Peyer's patch (tissue), 4 donors: ENCODE results near the gene AFG1L. TPM values are rescaled to one million over a fixed set of nuclear protein-coding genes. Genes with fewer than 3 reads are reported as not detected.

Experiments used
- DNase-seq, 3 donors: peaks; one replicate each; pipeline ENCODE4 v3.0.0-alpha.2; 2017 to 2019
- H3K27ac ChIP-seq, 4 donors: fragments of 200-600 bp; sonication (generic); one replicate each; pipeline ENCODE4 v1.5.1; 2016 to 2019
- H3K27me3 ChIP-seq, 2 donors: fragments of 200-600 bp; sonication (generic); one replicate each; pipeline ENCODE4 v1.5.1; 2019
- H3K36me3 ChIP-seq, 3 donors: fragments of 200-600 bp; sonication (generic); one replicate each; pipeline ENCODE4 v1.5.1; 2016 to 2019
- H3K4me1 ChIP-seq, 4 donors: fragments of 200-600 bp; sonication (generic); one replicate each; pipeline ENCODE4 v1.5.1; 2016 to 2019
- H3K4me3 ChIP-seq, 4 donors: fragments of 200-600 bp; sonication (generic); 1 replicate in 3 of 4; 2 replicates in 1 of 4; pipeline ENCODE4 v1.5.1; 2016 to 2019; ENCODE audit warnings: mild to moderate bottlenecking in 1 of 4
- H3K9me3 ChIP-seq, 4 donors: fragments of 200-600 bp; sonication (generic); one replicate each; pipeline ENCODE4 v1.5.1; 2016 to 2019; ENCODE audit warnings: mild to moderate bottlenecking in 1 of 4
- POLR2A ChIP-seq, 2 donors: fragments of 450-650 bp; IDR thresholded peaks; one replicate each; pipeline ENCODE4 v1.5.1; 2017; ENCODE audit warnings: antibody characterized with exemption in 2 of 2, mild to moderate bottlenecking in 2 of 2, moderate library complexity in 2 of 2
- total RNA-seq, 4 donors: library from RNA; depleted of rRNA; stranded (reverse); fragments of >200 nt; gene quantifications; one replicate each; pipeline ENCODE4 v1.1.0, GENCODE V29; 2016
- TF ChIP-seq, protein P1 (sequence below), 6 experiments: fragments of 450-650 bp in 4 of 6; fragments of 200-600 bp in 2 of 6; sonication (generic) in 1 of 6; IDR thresholded peaks; one replicate each; pipeline ENCODE4 v1.5.1; 2017 to 2019; ENCODE audit warnings: antibody characterized with exemption in 6 of 6, mild to moderate bottlenecking in 3 of 6, moderate library complexity in 1 of 6

AFG1L gene
- total RNA-seq, 4 donors from 2014 or later: 6.0 to 15.1 (median 8.1) TPM

DNA sequence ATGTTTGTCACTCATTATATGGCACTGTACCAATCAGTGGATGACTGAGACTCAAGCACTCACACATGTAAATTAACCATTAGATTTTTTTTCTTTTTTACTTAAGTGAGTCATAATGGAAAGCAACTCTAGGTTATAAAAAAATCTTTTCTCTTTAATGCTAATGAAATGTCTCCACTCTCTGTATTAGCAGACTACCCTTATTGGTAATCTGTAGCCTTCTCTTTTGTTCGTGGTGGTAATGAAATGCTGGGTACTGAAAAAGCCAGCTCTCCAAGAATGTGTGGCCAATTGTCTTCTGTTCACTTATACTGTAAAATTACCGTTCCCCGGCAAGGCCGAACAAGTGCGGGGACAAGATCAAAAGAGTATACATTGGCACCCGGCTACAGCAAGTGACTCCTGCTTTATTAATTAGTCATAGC, 69.0 kb downstream of the AFG1L start:
- Histone ChIP-seq H3K4me3 (no peak overlapping the region), H3K9me3 (no peaks in the 10 kb centered on the region), H3K4me1 (no peaks in the 10 kb centered on the region), H3K27ac (no peak overlapping the region), H3K27me3 (no peaks in the 10 kb centered on the region), H3K36me3 (no peaks in the 10 kb centered on the region)
- no peak for TF ChIP-seq POLR2A (IDR thresholded peaks at IDR 0.05)
- TF ChIP-seq, protein P1, sequence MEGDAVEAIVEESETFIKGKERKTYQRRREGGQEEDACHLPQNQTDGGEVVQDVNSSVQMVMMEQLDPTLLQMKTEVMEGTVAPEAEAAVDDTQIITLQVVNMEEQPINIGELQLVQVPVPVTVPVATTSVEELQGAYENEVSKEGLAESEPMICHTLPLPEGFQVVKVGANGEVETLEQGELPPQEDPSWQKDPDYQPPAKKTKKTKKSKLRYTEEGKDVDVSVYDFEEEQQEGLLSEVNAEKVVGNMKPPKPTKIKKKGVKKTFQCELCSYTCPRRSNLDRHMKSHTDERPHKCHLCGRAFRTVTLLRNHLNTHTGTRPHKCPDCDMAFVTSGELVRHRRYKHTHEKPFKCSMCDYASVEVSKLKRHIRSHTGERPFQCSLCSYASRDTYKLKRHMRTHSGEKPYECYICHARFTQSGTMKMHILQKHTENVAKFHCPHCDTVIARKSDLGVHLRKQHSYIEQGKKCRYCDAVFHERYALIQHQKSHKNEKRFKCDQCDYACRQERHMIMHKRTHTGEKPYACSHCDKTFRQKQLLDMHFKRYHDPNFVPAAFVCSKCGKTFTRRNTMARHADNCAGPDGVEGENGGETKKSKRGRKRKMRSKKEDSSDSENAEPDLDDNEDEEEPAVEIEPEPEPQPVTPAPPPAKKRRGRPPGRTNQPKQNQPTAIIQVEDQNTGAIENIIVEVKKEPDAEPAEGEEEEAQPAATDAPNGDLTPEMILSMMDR (IDR thresholded peaks at IDR 0.05): no peak
- DNase-seq: no peak

DNA sequence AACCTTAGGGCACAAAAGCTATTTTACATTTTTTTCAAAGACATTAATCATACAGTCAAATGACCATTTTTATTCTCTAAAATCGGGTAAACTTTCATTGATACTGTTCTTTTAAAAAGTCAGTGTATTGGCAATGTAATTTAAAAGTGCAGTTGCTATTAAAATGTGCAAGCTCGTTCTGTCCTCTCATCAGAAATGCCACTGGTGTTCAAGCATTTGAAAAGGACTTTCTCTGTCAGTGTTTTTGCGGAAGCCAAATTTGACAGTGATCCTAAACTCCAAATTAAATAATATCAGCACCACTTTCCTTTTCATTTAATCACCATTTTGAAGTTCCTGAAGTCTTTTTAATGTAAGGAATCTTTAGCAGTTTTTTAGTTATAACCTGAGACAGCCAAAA, 69.6 kb downstream of the AFG1L start:
- Histone ChIP-seq H3K4me3 (no peak overlapping the region), H3K9me3 (no peaks in the 10 kb centered on the region), H3K27me3 (no peaks in the 10 kb centered on the region), H3K27ac (no peak overlapping the region), H3K36me3 (no peaks in the 10 kb centered on the region), H3K4me1 (no peaks in the 10 kb centered on the region)
- no peak for DNase-seq
- TF ChIP-seq, protein P1 (IDR thresholded peaks at IDR 0.05): no peak
- TF ChIP-seq POLR2A (IDR thresholded peaks at IDR 0.05): no peak

DNA sequence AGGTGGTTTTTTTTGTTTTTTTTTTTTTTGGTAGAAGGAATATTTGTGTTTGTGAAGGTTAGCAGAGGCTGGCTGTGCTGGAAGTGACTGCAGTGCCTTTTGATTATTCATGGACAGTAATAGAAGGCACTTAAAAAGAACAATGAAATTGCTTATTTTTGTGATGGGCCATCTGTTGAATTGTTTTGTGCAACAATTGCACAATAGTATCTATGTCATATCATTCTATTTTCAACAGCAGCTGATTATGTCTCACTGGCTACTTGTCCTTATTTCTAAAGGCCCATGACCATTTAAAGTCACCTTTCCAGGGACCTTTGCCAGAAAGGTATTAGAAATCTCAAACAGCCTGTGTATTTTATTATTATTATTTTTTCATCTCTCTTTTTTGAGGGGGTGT, 70.6 kb downstream of the AFG1L start:
- H3K9me3 ChIP-seq: no peaks in the 10 kb centered on the region
- H3K4me1 ChIP-seq: no peaks in the 10 kb centered on the region
- no peak for TF ChIP-seq POLR2A (IDR thresholded peaks at IDR 0.05)
- TF ChIP-seq, protein P1 (IDR thresholded peaks at IDR 0.05): no peak
- H3K27ac ChIP-seq: no peak overlapping the region
- H3K4me3 ChIP-seq: no peak overlapping the region
- H3K27me3 ChIP-seq: no peaks in the 10 kb centered on the region
- no peaks in the 10 kb centered on the region for H3K36me3 ChIP-seq
- DNase-seq: no peak

DNA sequence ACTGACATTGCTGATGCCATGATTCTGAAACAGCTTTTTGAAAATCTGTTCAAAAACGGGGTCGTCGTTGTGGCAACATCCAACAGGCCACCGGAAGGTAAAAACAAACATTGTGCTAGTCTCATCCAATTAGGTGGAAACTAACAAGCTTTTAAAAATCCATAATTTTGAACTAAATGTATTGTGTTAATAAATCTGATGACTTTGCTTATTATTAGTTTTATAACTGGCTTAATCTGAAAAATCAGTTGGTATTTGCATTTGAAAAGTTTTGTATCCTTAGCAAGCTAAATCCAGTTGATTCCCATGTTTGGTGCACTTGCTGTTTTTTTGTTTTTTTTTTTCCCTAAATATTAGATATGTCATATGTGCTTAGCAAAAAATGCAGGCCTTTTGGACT, 71.4 kb downstream of the AFG1L start:
- Histone ChIP-seq H3K27ac (no peak overlapping the region), H3K36me3 (no peaks in the 10 kb centered on the region), H3K4me1 (no peaks in the 10 kb centered on the region), H3K9me3 (no peaks in the 10 kb centered on the region), H3K27me3 (no peaks in the 10 kb centered on the region), H3K4me3 (no peak overlapping the region)
- no peak for DNase-seq
- TF ChIP-seq POLR2A (IDR thresholded peaks at IDR 0.05): no peak
- TF ChIP-seq, protein P1 (IDR thresholded peaks at IDR 0.05): no peak

DNA sequence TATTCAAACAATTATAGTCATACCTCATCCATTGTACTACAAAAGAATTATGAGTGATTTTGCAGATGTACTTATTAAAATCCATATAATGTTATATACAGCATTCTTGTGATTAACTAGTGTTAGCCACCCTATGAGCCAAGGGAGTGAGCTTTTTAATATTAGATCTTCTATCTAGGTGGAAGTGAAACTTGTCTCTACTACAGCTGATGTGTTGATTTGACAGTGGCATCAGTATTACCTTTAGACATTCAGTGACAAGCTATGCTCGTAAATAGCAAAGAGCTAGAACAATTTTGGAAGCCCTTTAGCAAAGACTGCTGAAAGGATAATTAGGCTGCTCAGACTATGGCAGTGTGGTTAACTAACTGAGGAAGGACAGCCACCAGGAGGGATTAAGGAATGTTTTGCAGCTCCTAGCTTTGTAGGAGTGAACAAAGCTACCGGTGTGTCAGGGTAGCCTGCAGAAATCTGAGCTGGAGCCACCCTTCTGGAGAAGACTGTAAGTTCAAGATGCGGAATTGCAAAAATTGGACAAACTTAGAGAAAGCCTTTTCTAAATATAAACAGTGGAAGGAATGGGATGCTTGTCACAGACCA, 73.7 kb downstream of the AFG1L start:
- TF ChIP-seq POLR2A (IDR thresholded peaks at IDR 0.05): no peak
- TF ChIP-seq, protein P1 (IDR thresholded peaks at IDR 0.05): no peak
- Histone ChIP-seq H3K4me3 (no peak overlapping the region), H3K36me3 (no peaks in the 10 kb centered on the region), H3K4me1 (no peaks in the 10 kb centered on the region), H3K27ac (no peak overlapping the region), H3K27me3 (no peaks in the 10 kb centered on the region), H3K9me3 (no peaks in the 10 kb centered on the region)
- DNase-seq: no peak

DNA sequence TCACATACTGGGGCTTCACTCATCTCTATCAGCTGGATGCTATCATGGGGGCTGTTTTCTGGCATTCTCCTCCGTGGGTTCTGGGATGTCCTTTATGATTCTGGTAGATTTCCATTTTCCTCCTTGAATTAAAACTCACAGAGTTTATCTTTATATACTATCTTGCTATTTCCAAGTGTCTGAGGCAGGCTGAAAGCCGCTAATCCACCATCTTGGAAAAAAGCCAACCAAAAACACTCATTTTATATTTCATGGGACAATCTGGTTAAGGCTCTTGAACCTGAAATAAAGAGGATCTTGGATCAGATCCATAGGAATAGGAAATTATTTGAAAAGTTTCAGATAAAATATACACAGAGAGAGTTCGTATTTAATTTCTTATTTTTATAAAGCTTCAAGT, 86.0 kb downstream of the AFG1L start:
- TF ChIP-seq POLR2A (IDR thresholded peaks at IDR 0.05): no peak
- TF ChIP-seq, protein P1 (IDR thresholded peaks at IDR 0.05): no peak
- Histone ChIP-seq H3K36me3 (no peaks in the 10 kb centered on the region), H3K4me1 (no peaks in the 10 kb centered on the region), H3K4me3 (no peak overlapping the region), H3K27ac (no peak overlapping the region), H3K9me3 (no peaks in the 10 kb centered on the region), H3K27me3 (no peaks in the 10 kb centered on the region)
- no peak for DNase-seq
